Measurements from ENCODE around the gene CCDC169.

GRCh38 chr13:36297366-36298338 is at the start of gene CCDC169:
- TF ChIP-seq, protein P1, sequence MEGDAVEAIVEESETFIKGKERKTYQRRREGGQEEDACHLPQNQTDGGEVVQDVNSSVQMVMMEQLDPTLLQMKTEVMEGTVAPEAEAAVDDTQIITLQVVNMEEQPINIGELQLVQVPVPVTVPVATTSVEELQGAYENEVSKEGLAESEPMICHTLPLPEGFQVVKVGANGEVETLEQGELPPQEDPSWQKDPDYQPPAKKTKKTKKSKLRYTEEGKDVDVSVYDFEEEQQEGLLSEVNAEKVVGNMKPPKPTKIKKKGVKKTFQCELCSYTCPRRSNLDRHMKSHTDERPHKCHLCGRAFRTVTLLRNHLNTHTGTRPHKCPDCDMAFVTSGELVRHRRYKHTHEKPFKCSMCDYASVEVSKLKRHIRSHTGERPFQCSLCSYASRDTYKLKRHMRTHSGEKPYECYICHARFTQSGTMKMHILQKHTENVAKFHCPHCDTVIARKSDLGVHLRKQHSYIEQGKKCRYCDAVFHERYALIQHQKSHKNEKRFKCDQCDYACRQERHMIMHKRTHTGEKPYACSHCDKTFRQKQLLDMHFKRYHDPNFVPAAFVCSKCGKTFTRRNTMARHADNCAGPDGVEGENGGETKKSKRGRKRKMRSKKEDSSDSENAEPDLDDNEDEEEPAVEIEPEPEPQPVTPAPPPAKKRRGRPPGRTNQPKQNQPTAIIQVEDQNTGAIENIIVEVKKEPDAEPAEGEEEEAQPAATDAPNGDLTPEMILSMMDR (IDR thresholded peaks at IDR 0.05; ENCODE audit: low read depth, low read length) = no peak
- TF ChIP-seq EZH2phosphoT487 (IDR thresholded peaks at IDR 0.05; ENCODE audit: low read depth) = no peak

All from OCI-LY3 (cell line).